ENCODE data around the gene TEX261.

DNA sequence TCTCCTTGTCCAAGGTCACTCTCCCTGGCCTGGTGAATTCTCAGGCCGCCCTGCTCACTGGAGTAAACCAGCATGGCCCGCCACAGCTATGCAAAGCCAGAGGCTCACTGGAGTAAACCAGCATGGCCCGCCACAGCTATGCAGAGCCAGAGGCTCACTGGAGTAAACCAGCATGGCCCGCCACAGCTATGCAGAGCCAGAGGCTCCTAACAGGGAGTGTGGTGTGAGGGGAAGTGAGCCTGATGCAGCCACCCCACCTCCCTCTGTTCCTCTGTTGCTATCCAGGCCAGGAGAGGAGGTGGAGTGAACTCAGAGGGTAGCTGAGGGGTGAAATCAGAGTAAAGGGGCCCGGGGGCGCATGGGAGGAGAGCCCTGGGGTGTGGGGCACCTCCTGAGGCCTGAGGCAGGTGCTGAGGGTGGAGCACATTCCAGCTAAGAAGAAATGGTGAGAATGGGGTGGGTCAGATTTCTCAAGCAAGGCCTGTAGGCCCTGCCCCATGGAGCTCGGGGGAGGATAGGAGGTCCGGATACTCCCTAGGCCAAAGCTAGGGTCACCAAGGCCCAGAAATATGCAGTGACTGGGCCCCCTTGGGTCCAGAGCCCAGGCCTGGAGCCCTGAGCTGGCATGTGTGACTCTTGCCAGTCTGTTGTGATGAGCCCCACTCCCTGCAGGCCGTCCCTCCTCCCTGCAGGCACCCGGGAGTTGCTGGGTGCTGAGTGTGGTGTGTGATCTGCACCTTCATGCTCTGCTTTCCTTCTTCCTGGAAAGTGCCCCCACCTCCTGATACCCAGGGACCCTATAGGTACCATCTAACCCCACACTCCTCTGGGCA, 57.5 kb downstream of the TEX261 start:
- TF ChIP-seq POLR2A (IDR thresholded peaks at IDR 0.05; ENCODE audit: low read length) (no peak), GATA1 (IDR thresholded peaks at IDR 0.05; ENCODE audit: low read depth, low read length) (no peak)
